ENCODE results near the gene CSPG4. TPM values are rescaled to one million over a fixed set of nuclear protein-coding genes. Genes with fewer than 3 reads are reported as not detected.

Gene CSPG4
- total and polyA plus RNA-seq, 2 of the 8 experiments (the other 6 are each of a cell fraction or from before 2014, with no cell fraction given): 1.4 to 3.0 TPM

DNA sequence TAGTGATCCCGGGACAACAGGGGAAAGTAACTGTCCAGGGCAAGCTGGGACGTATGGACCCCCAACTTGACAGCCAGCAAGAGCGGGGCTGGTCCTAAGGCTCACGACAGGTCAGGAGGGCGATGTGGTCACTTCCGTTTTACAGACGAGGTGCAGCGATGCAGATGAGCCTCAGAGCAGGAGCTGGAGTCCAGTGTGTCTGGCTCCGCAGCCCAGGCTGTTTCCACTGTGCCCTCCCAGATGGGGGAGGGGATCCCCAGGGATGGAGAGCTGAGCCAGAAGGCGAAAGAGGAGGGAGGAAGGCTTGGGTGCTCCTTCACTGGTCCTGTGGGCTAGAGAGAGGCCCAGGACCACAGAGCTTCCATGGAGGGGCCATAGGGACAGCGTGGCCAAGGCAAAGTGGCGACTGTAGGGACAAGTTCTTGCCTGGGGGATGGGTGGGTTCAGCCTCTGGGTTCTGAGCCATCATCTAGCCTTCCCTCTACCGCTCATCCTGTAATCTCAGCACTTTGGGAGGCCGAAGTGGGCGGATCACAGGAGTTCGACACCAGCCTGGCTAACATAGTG, 59.2 kb downstream of the CSPG4 start:
- Histone ChIP-seq H3K23me2 (ENCODE audit: low read depth, low read length) (peaks cover 3% of the 10 kb centered on the region; the same call in 1 of the 2 replicates), H3K9ac (replicated peaks in 1 of 4; ENCODE audit: extremely low read depth in 1 of 4, low read depth in 3 of 4, low read length in 3 of 4) (no peak overlapping the region), H3K27me3 (replicated peaks in 1 of 4; ENCODE audit: control insufficient read depth in 3 of 4, extremely low read depth in 1 of 4, insufficient read depth in 3 of 4, low read length in 3 of 4) (no peaks in the 10 kb centered on the region), H4K5ac (ENCODE audit: insufficient read length, low read depth, low read length) (no peak overlapping the region), H2AFZ (ENCODE audit: low read length) (no peak overlapping the region), H2BK5ac (ENCODE audit: low read depth, low read length) (no peak overlapping the region), H3K14ac (ENCODE audit: insufficient read length) (no peak overlapping the region), H3K4me2 (ENCODE audit: insufficient read depth in 1 of 2, low read depth in 2 of 2, low read length in 2 of 2) (no peak overlapping the region), H4K8ac (ENCODE audit: extremely low read depth, insufficient read depth, low read length) (no peak overlapping the region), H3K36me3 (ENCODE audit: control insufficient read depth in 2 of 4, insufficient read depth in 4 of 4, low read length in 3 of 4) (peaks cover 0 to 18% (median 0%) of the 10 kb centered on the region in 4 experiments; a peak in 3 of 8 replicates), H4K20me1 (replicated peaks in 1 of 2; ENCODE audit: control insufficient read depth in 1 of 2, insufficient read depth in 2 of 2, low read length in 2 of 2) (peaks cover 5 to 28% of the 10 kb centered on the region in 2 experiments), H3K79me2 (ENCODE audit: control insufficient read depth in 1 of 2, insufficient read depth in 2 of 2, low read length in 2 of 2) (peaks cover 0 to 69% of the 10 kb centered on the region in 2 experiments; a peak in 3 of 4 replicates), H3K9me3 (ENCODE audit: insufficient read depth in 2 of 2, low read depth in 1 of 2, low read length in 1 of 2) (no peaks in the 10 kb centered on the region), H3K4me1 (replicated peaks in 1 of 4; ENCODE audit: control insufficient read depth in 3 of 4, insufficient read depth in 4 of 4, low read length in 3 of 4) (peaks cover 6 to 28% (median 18%) of the 10 kb centered on the region in 4 experiments), H2BK20ac (ENCODE audit: low read length) (no peak overlapping the region), H2AK5ac (ENCODE audit: low read depth, low read length) (no peak overlapping the region), H4K91ac (replicated peaks; ENCODE audit: insufficient read length, low read length) (no peak overlapping the region), H3K27ac (ENCODE audit: low read depth, low read length) (no peak overlapping the region), H3K56ac (replicated peaks; ENCODE audit: insufficient read length, low read depth, low read length) (no peak overlapping the region), H3K4me3 (ENCODE audit: extremely low read depth in 1 of 4, insufficient read depth in 2 of 4, low read depth in 3 of 4, low read length in 4 of 4) (no peak overlapping the region), H3K23ac (ENCODE audit: insufficient read length) (no peak overlapping the region), H3K79me1 (ENCODE audit: low read depth, low read length) (peaks cover 19% of the 10 kb centered on the region), H2BK12ac (ENCODE audit: low read depth, low read length) (no peak overlapping the region), H2BK15ac (ENCODE audit: low read length) (no peak overlapping the region), H3K18ac (ENCODE audit: extremely low read depth, low read length) (no peak overlapping the region), H2BK120ac (replicated peaks; ENCODE audit: low read depth, low read length) (no peak overlapping the region), H3K4ac (replicated peaks; ENCODE audit: insufficient read length, low read depth, low read length) (peak overlapping the region; percentile 85)
- FAIRE-seq (no peak), DNase-seq (ENCODE audit: low read depth in 1 of 2, low spot score in 2 of 2) (no peak)
- CTCF ChIA-PET (ENCODE audit: partially characterized antibody): interaction anchor here (1.0 to 1.8 kb wide), 5 partner anchors 14 to 148 kb away, joined by 3 to 6 read pairs (median 3); partner anchors contain the start of genes PTPN9 and SNUPN
- 90% methylated on average over 15 of the region's 16 CpGs; no CpG with 5 or more reads in 1 of the 2 experiments for WGBS, 2 experiments (ENCODE audit: extremely low coverage in 1 of 2, insufficient coverage in 1 of 2, insufficient read length in 1 of 2, insufficient replicate concordance in 2 of 2, low coverage in 1 of 2, low lambda C conversion rate in 2 of 2, missing lambda C conversion rate in 1 of 2)
- POLR2A ChIA-PET (ENCODE audit: partially characterized antibody): interaction anchor here (0.6 to 3.5 kb wide), 4 partner anchors 13 to 355 kb away, joined by 3 to 19 read pairs (median 4); partner anchors contain the start of gene IMP3
- no peak for TF ChIP-seq SIX5 (IDR thresholded peaks at IDR 0.05; ENCODE audit: low read depth, low read length)
- no peak for TF ChIP-seq CREB1 (IDR thresholded peaks at IDR 0.05)
- TF ChIP-seq ASH2L (IDR thresholded peaks at IDR 0.05; ENCODE audit: low read length): no peak
- no peak for TF ChIP-seq KDM4A (IDR thresholded peaks at IDR 0.05; ENCODE audit: low read depth, low read length, severe bottlenecking)
- no peak for TF ChIP-seq SP4 (IDR thresholded peaks at IDR 0.05; ENCODE audit: low read length)
- no peak for TF ChIP-seq GTF2F1 (IDR thresholded peaks at IDR 0.05; ENCODE audit: borderline replicate concordance, low read depth, low read length)
- TF ChIP-seq, protein P1, sequence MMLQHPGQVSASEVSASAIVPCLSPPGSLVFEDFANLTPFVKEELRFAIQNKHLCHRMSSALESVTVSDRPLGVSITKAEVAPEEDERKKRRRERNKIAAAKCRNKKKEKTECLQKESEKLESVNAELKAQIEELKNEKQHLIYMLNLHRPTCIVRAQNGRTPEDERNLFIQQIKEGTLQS (IDR thresholded peaks at IDR 0.05; ENCODE audit: insufficient read depth, low read depth, low read length): no peak
- no peak for TF ChIP-seq HDAC2 (IDR thresholded peaks at IDR 0.05; ENCODE audit: borderline replicate concordance in 1 of 2, low read depth in 2 of 2, low read length in 2 of 2)
- no peak for TF ChIP-seq BACH1 (IDR thresholded peaks at IDR 0.05; ENCODE audit: low read length)
- TF ChIP-seq, protein P2, sequence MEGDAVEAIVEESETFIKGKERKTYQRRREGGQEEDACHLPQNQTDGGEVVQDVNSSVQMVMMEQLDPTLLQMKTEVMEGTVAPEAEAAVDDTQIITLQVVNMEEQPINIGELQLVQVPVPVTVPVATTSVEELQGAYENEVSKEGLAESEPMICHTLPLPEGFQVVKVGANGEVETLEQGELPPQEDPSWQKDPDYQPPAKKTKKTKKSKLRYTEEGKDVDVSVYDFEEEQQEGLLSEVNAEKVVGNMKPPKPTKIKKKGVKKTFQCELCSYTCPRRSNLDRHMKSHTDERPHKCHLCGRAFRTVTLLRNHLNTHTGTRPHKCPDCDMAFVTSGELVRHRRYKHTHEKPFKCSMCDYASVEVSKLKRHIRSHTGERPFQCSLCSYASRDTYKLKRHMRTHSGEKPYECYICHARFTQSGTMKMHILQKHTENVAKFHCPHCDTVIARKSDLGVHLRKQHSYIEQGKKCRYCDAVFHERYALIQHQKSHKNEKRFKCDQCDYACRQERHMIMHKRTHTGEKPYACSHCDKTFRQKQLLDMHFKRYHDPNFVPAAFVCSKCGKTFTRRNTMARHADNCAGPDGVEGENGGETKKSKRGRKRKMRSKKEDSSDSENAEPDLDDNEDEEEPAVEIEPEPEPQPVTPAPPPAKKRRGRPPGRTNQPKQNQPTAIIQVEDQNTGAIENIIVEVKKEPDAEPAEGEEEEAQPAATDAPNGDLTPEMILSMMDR (IDR thresholded peaks at IDR 0.05; ENCODE audit: control extremely low read depth in 1 of 3, insufficient read depth in 1 of 3, low read depth in 1 of 3, low read length in 3 of 3): no peak

Measured in H1 (cell line).